Endothelial cell of umbilical vein (primary cell): ENCODE measurements around the gene LYZL6. TPM values are rescaled to one million over a fixed set of nuclear protein-coding genes. Genes with fewer than 3 reads are reported as not detected.

ENCODE experiments used
- BruUV-seq: library from RNA; stranded (reverse); fragments of 400-500 nt; replicated peaks from 2 replicates; lab custom pipeline; 2021; lab: Mats Ljungman, UMichigan
- CTCF ChIA-PET: fragments of 300-600, 350-600 bp; sonication (Branson Sonifier 250); formaldehyde crosslinking; loops from one replicate; lab custom pipeline; 2021; ENCODE audit warnings: antibody characterized with exemption, inconsistent platforms; lab: Charles Lee
- POLR2A ChIA-PET: fragments of 300-600, 350-600 bp; sonication (Branson Sonifier 250); formaldehyde crosslinking; loops from one replicate; lab custom pipeline; 2021; ENCODE audit warnings: antibody characterized with exemption, inconsistent platforms; lab: Charles Lee
- DNase-seq: peaks from one replicate; pipeline ENCODE4 v3.0.0-alpha.2; 2011; ENCODE audit warnings: low read depth, low spot score
- FAIRE-seq: peaks from 2 replicates; lab custom pipeline; 2011; peaks lifted over from hg19 to GRCh38; lab: Jason Lieb, UNC
- H2AFZ ChIP-seq: 2 replicates; pipeline ENCODE4 v1.6.0; 2012; ENCODE audit warnings: low read depth, low read length, control low read depth, inconsistent platforms
- H3K27ac ChIP-seq: 2 replicates; pipeline ENCODE4 v1.5.1; 2011; ENCODE audit warnings: low read depth, mild to moderate bottlenecking, control low read depth, low read length, moderate library complexity; ENCODE audit not compliant: insufficient read depth
- H3K27me3 ChIP-seq, 2 experiments: 2 replicates each; pipeline versions ENCODE4 v1.6.0 to v1.6.1; 2011; ENCODE audit warnings: low read length in 2 of 2, mixed read lengths in 1 of 2; ENCODE audit not compliant: control insufficient read depth in 2 of 2, insufficient read depth in 2 of 2
- H3K36me3 ChIP-seq, 2 experiments: 2 replicates in 1 of 2; 3 replicates in 1 of 2; pipeline ENCODE4 v1.5.1; 2011; ENCODE audit warnings: low read length in 2 of 2, mild to moderate bottlenecking in 1 of 2, moderate library complexity in 1 of 2; ENCODE audit not compliant: control insufficient read depth in 2 of 2, insufficient read depth in 2 of 2; ENCODE audit errors: extremely low read depth in 1 of 2
- H3K4me1 ChIP-seq: 3 replicates; pipeline ENCODE4 v1.5.1; 2011; ENCODE audit warnings: mild to moderate bottlenecking, low read length; ENCODE audit not compliant: control insufficient read depth, insufficient read depth; ENCODE audit errors: extremely low read depth
- H3K4me2 ChIP-seq: 2 replicates; pipeline ENCODE4 v1.6.1; 2011; ENCODE audit warnings: low read length, control low read depth, mixed read lengths; ENCODE audit not compliant: insufficient read depth
- H3K4me3 ChIP-seq, 3 experiments: fragments of 200-600 bp in 1 of 3; sonication (generic), shearing (Covaris generic) in 1 of 3; replicated peaks in 1 of 3; 2 replicates each; pipeline ENCODE4 v1.5.1; 2011 to 2016; ENCODE audit warnings: control low read depth in 3 of 3, low read length in 3 of 3, mild to moderate bottlenecking in 2 of 3, inconsistent platforms in 1 of 3, low read depth in 1 of 3, moderate library complexity in 1 of 3; ENCODE audit not compliant: insufficient read depth in 1 of 3
- H3K79me2 ChIP-seq: 2 replicates; pipeline ENCODE4 v1.6.0; 2012; ENCODE audit warnings: low read length, inconsistent platforms; ENCODE audit not compliant: control insufficient read depth, insufficient read depth
- H3K9ac ChIP-seq: replicated peaks from 2 replicates; pipeline ENCODE3; 2011; ENCODE audit warnings: low read length, control low read depth; ENCODE audit not compliant: insufficient read depth; ENCODE audit errors: extremely low read depth
- H3K9me1 ChIP-seq: replicated peaks from 3 replicates; pipeline ENCODE4 v1.6.0; 2011; ENCODE audit warnings: mild to moderate bottlenecking, low read length; ENCODE audit not compliant: control insufficient read depth, insufficient read depth; ENCODE audit errors: extremely low read depth
- H3K9me3 ChIP-seq: replicated peaks from 2 replicates; pipeline ENCODE4 v1.5.1; 2012; ENCODE audit warnings: low read length, inconsistent platforms; ENCODE audit not compliant: control insufficient read depth, insufficient read depth
- H4K20me1 ChIP-seq: replicated peaks from 2 replicates; pipeline ENCODE3; 2011; ENCODE audit warnings: mild to moderate bottlenecking, low read length; ENCODE audit not compliant: control insufficient read depth, insufficient read depth; ENCODE audit errors: extremely low read depth
- CTCF ChIP-seq, 2 donors: IDR thresholded peaks; 1 replicate in 1 of 2; 2 replicates in 1 of 2; pipeline ENCODE4 v1.5.1; 2011; ENCODE audit warnings: low read length in 2 of 2, mild to moderate bottlenecking in 2 of 2, moderate library complexity in 2 of 2, control low read depth in 1 of 2, inconsistent platforms in 1 of 2, low read depth in 1 of 2; ENCODE audit not compliant: insufficient read depth in 1 of 2; ENCODE audit errors: extremely low read depth in 1 of 2
- EZH2 ChIP-seq: IDR thresholded peaks from 2 replicates; pipeline ENCODE4 v1.6.1; 2012; ENCODE audit warnings: borderline replicate concordance, low read depth, mild to moderate bottlenecking, moderate library complexity, low read length, inconsistent platforms; ENCODE audit not compliant: severe bottlenecking
- FOS ChIP-seq: IDR thresholded peaks from 2 replicates; pipeline ENCODE4 v1.6.1; 2011; ENCODE audit warnings: mild to moderate bottlenecking, low read length, moderate library complexity, borderline replicate concordance; ENCODE audit not compliant: insufficient read depth
- GATA2 ChIP-seq: IDR thresholded peaks from 2 replicates; pipeline ENCODE4 v1.7.0; 2011; ENCODE audit warnings: low read depth, mild to moderate bottlenecking, moderate library complexity, mixed read lengths, low read length; ENCODE audit not compliant: insufficient read length, insufficient read depth
- JUN ChIP-seq: IDR thresholded peaks from 2 replicates; pipeline ENCODE4 v1.6.1; 2011; ENCODE audit warnings: borderline replicate concordance, low read depth; ENCODE audit not compliant: insufficient read length, insufficient read depth
- MAX ChIP-seq: IDR thresholded peaks from 2 replicates; pipeline ENCODE4 v1.6.1; 2011; ENCODE audit not compliant: insufficient read depth, insufficient read length
- MYC ChIP-seq: IDR thresholded peaks from one replicate; pipeline ENCODE4 v1.6.1; 2011; ENCODE audit warnings: mild to moderate bottlenecking, low read depth, low read length
- POLR2A ChIP-seq: IDR thresholded peaks from 2 replicates; pipeline ENCODE4 v1.6.1; 2012; ENCODE audit warnings: low read depth, mild to moderate bottlenecking, control low read depth, low read length
- POLR2AphosphoS5 ChIP-seq: IDR thresholded peaks from 2 replicates; pipeline ENCODE4 v1.6.1; 2012; ENCODE audit warnings: low read depth, mild to moderate bottlenecking, control low read depth, low read length, moderate library complexity; ENCODE audit not compliant: insufficient read depth
- dilution Hi-C: fragments of 300-500 bp; cut with MboI; formaldehyde crosslinking; loops from one replicate; pipeline ENCODE4 v1.15.0; 2019; ENCODE audit warnings: low sequenced_read_pairs; ENCODE audit not compliant: extremely low pct_ligation_motif_present
- intact Hi-C: fragments of 100-400 bp; cut with micrococcal nuclease; formaldehyde crosslinking; loops from one replicate; pipeline ENCODE4 v1.10.0; 2022
- polyA plus RNA-seq, 4 experiments: library from polyadenylated mRNA; depleted of rRNA in 3 of 4; stranded (reverse) in 3 of 4; unstranded in 1 of 4; fragments of >200 nt; gene quantifications; 2 replicates each; pipeline versions ENCODE4 v1.2.1 to v1.2.3, GENCODE V29; 2011 to 2012; ENCODE audit warnings: missing spikeins in 1 of 4
- total RNA-seq: library from RNA; stranded (reverse); gene quantifications from 2 replicates; pipeline ENCODE4 v1.2.3, GENCODE V29; 2021

The LYZL6 gene
- total and polyA plus RNA-seq, 2 donors (not counting 3 experiments of a cell fraction or from before 2014, with no cell fraction given), result not detected

DNA sequence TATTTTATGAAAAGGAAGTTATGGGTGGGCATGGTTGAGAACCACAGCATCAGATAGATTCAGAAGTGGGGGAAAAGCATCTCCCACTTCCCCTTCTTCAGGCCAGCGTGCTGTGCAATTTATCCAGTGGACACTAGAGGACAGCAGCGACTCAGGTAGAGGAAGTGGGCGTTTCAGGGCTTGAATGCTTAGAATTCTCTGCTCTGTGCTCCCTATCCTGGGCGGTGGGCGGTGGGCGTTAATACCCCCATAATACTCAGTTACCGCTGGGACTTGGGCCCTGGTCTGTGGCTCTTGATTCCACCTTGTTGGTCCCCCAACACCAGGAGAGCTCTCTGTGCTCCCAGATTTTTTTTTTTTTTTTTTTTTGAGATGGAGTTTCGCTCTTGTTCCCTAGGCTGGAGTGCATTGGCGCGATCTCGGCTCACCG lies 3.7 kb upstream of the LYZL6 start:
- Histone ChIP-seq H3K4me3 (no peak overlapping the region), H3K4me2 (no peak overlapping the region), H3K27ac (no peak overlapping the region), H3K79me2 (no peaks in the 10 kb centered on the region), H3K36me3 (no peaks in the 10 kb centered on the region), H3K9ac (no peak overlapping the region), H2AFZ (peak overlapping the region; percentile 38), H4K20me1 (no peaks in the 10 kb centered on the region), H3K9me1 (no peaks in the 10 kb centered on the region), H3K9me3 (no peaks in the 10 kb centered on the region), H3K4me1 (no peaks in the 10 kb centered on the region), H3K27me3 (peaks cover 0 to 4% of the 10 kb centered on the region in 2 experiments)
- BruUV-seq, result no TSS peak
- POLR2A ChIA-PET, result no interaction called here
- dilution Hi-C loops, result no loop called here
- intact Hi-C loops, result loop anchor here (1.0 to 10.0 kb wide), 2 partner anchors 102 to 125 kb away; no protein-coding TSS in a partner anchor
- DNase-seq (peak; percentile 51), FAIRE-seq (no peak)
- CTCF ChIA-PET, result interaction anchor here (0.7 to 2.7 kb wide), 5 partner anchors 9 to 202 kb away, joined by 3 to 16 read pairs (median 4); no protein-coding TSS in a partner anchor
- peak; percentile 64 to 82 for TF ChIP-seq CTCF (IDR thresholded peaks at IDR 0.05; ENCODE audit: extremely low read depth in 1 of 2, insufficient read depth in 1 of 2, low read depth in 1 of 2, low read length in 2 of 2)
- no peak for TF ChIP-seq POLR2AphosphoS5
- no peak for TF ChIP-seq EZH2
- TF ChIP-seq FOS, result no peak
- no peak for TF ChIP-seq POLR2A
- TF ChIP-seq JUN, result no peak
- no peak for TF ChIP-seq MYC
- no peak for TF ChIP-seq MAX
- TF ChIP-seq GATA2, result no peak
